WTC11 (cell line): ENCODE data around the gene VSIG1. TPM values are rescaled to one million over a fixed set of nuclear protein-coding genes. Genes with fewer than 3 reads are reported as not detected.

ENCODE experiments used
- ATAC-seq: fragments of 200-7000 bp; cut with Tn5 transposase; 2 replicates; pipeline ENCODE4 v1.10.0; 2021; ENCODE audit warnings: mild to moderate bottlenecking, moderate library complexity
- CTCF ChIA-PET: fragments of 300-600 bp; sonication (Branson Sonifier 250); formaldehyde crosslinking; loops from one replicate; lab custom pipeline; 2021; ENCODE audit warnings: antibody characterized with exemption; lab: Charles Lee
- POLR2A ChIA-PET: fragments of 350-600 bp; sonication (Branson Sonifier 250); formaldehyde crosslinking; loops from one replicate; lab custom pipeline; 2021; ENCODE audit warnings: antibody characterized with exemption; lab: Charles Lee
- DNase-seq: peaks from one replicate; pipeline ENCODE4 v3.0.0; 2021; ENCODE audit warnings: low spot score
- H3K27ac Mint-ChIP-seq: 2 replicates; pipeline ENCODE4 v1.8.0; 2021; ENCODE audit warnings: mixed read lengths
- H3K27me3 Mint-ChIP-seq: 2 replicates; pipeline ENCODE4 v1.8.0; 2021; ENCODE audit warnings: low read depth, mild to moderate bottlenecking, moderate library complexity, mixed read lengths
- H3K36me3 Mint-ChIP-seq: 2 replicates; pipeline ENCODE4 v1.8.0; 2021; ENCODE audit warnings: mixed read lengths
- H3K4me1 Mint-ChIP-seq: 2 replicates; pipeline ENCODE4 v1.8.0; 2022; ENCODE audit warnings: mixed read lengths
- H3K4me3 Mint-ChIP-seq: 2 replicates; pipeline ENCODE4 v1.8.0; 2021; ENCODE audit warnings: mild to moderate bottlenecking, moderate library complexity, mixed read lengths
- H3K9me3 Mint-ChIP-seq: 2 replicates; pipeline ENCODE4 v1.8.0; 2021; ENCODE audit warnings: mixed read lengths
- ATF1 ChIP-seq: sonication (generic); formaldehyde crosslinking; IDR thresholded peaks from 2 replicates; pipeline ENCODE4 v1.8.1; 2023; ENCODE audit warnings: mild to moderate bottlenecking, moderate library complexity, missing genetic modification reagents
- ATF3 ChIP-seq: sonication (generic); formaldehyde crosslinking; conservative IDR thresholded peaks from 2 replicates; pipeline ENCODE4 v1.8.1; 2022; ENCODE audit warnings: mild to moderate bottlenecking, missing genetic modification reagents
- CBFB ChIP-seq: sonication (generic); formaldehyde crosslinking; IDR thresholded peaks from 2 replicates; pipeline ENCODE4 v1.8.1; 2022; ENCODE audit warnings: mild to moderate bottlenecking, low read depth, missing genetic modification reagents
- E2F4 ChIP-seq: sonication (generic); formaldehyde crosslinking; IDR thresholded peaks from 2 replicates; pipeline ENCODE4 v1.8.1; 2022; ENCODE audit warnings: low read depth, mild to moderate bottlenecking, moderate library complexity, missing genetic modification reagents, borderline replicate concordance
- ELF4 ChIP-seq: sonication (generic); formaldehyde crosslinking; IDR thresholded peaks from 2 replicates; pipeline ENCODE4 v1.8.1; 2022; ENCODE audit warnings: low read depth, mild to moderate bottlenecking, moderate library complexity, missing genetic modification reagents
- HMGA2 ChIP-seq: fragments of 250-450 bp; sonication (Bioruptor Pico); IDR thresholded peaks from 2 replicates; pipeline ENCODE4 v1.4.0; 2021; ENCODE audit warnings: mild to moderate bottlenecking, moderate library complexity
- NR1H2 ChIP-seq: sonication (generic); formaldehyde crosslinking; IDR thresholded peaks from 2 replicates; pipeline ENCODE4 v1.9.0; 2021; ENCODE audit warnings: mild to moderate bottlenecking, moderate library complexity, missing genetic modification reagents
- OVOL2 ChIP-seq: fragments of 250-450 bp; sonication (Bioruptor Pico); IDR thresholded peaks from 2 replicates; pipeline ENCODE4 v1.9.0; 2021; ENCODE audit warnings: mild to moderate bottlenecking, borderline replicate concordance
- SMAD3 ChIP-seq: sonication (generic); formaldehyde crosslinking; IDR thresholded peaks from 2 replicates; pipeline ENCODE4 v1.8.0; 2022; ENCODE audit warnings: missing genetic modification reagents, mild to moderate bottlenecking, borderline replicate concordance
- ZBTB21 ChIP-seq: sonication (generic); formaldehyde crosslinking; IDR thresholded peaks from 2 replicates; pipeline ENCODE4 v1.8.1; 2023; ENCODE audit warnings: mild to moderate bottlenecking, missing genetic modification reagents, borderline replicate concordance
- ZNF121 ChIP-seq: sonication (generic); formaldehyde crosslinking; IDR thresholded peaks from 2 replicates; pipeline ENCODE4 v1.8.0; 2023; ENCODE audit warnings: missing genetic modification reagents
- ZNF396 ChIP-seq: fragments of 250-450 bp; sonication (Bioruptor Pico); IDR thresholded peaks from 2 replicates; pipeline ENCODE4 v1.8.0; 2021; ENCODE audit warnings: mild to moderate bottlenecking, moderate library complexity, borderline replicate concordance
- total RNA-seq: library from RNA; stranded (reverse); gene quantifications from 3 replicates; pipeline ENCODE4 v1.2.3, GENCODE V29; 2021
- TF ChIP-seq, protein P1 (sequence below): fragments of 250-450 bp; sonication (Bioruptor Pico); IDR thresholded peaks from 2 replicates; pipeline ENCODE4 v1.9.0; 2021; ENCODE audit warnings: mild to moderate bottlenecking, borderline replicate concordance
- TF ChIP-seq, protein P2 (sequence below): sonication (generic); formaldehyde crosslinking; IDR thresholded peaks from 2 replicates; pipeline ENCODE4 v1.8.1; 2023; ENCODE audit warnings: mild to moderate bottlenecking, missing genetic modification reagents
- TF ChIP-seq, protein P3 (sequence below): fragments of 250-450 bp; sonication (Bioruptor Pico); IDR thresholded peaks from 2 replicates; pipeline ENCODE4 v1.9.0; 2021; ENCODE audit warnings: mild to moderate bottlenecking

Gene VSIG1
- total RNA-seq, 1 experiment from 2014 or later: 1.2 TPM

DNA sequence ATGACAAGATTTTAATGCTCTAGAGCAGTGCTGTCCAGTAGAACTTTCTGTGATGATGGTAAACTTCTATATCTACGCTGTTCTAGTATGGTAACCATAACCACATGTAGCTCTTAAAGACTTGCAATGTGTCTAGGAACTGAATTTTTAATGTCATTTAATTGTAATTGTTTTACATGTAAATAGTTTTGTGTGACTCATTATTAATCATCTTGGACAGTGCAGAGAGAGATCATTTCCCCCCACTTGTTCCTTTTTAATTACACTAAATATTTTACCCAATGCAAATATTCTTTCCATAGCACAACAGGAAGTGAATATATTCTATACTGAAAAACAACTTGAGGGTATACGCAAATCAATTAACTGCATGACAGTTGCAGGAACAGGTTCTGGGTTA, 52.5 kb downstream of the VSIG1 start (continued):
- TF ChIP-seq, protein P1, sequence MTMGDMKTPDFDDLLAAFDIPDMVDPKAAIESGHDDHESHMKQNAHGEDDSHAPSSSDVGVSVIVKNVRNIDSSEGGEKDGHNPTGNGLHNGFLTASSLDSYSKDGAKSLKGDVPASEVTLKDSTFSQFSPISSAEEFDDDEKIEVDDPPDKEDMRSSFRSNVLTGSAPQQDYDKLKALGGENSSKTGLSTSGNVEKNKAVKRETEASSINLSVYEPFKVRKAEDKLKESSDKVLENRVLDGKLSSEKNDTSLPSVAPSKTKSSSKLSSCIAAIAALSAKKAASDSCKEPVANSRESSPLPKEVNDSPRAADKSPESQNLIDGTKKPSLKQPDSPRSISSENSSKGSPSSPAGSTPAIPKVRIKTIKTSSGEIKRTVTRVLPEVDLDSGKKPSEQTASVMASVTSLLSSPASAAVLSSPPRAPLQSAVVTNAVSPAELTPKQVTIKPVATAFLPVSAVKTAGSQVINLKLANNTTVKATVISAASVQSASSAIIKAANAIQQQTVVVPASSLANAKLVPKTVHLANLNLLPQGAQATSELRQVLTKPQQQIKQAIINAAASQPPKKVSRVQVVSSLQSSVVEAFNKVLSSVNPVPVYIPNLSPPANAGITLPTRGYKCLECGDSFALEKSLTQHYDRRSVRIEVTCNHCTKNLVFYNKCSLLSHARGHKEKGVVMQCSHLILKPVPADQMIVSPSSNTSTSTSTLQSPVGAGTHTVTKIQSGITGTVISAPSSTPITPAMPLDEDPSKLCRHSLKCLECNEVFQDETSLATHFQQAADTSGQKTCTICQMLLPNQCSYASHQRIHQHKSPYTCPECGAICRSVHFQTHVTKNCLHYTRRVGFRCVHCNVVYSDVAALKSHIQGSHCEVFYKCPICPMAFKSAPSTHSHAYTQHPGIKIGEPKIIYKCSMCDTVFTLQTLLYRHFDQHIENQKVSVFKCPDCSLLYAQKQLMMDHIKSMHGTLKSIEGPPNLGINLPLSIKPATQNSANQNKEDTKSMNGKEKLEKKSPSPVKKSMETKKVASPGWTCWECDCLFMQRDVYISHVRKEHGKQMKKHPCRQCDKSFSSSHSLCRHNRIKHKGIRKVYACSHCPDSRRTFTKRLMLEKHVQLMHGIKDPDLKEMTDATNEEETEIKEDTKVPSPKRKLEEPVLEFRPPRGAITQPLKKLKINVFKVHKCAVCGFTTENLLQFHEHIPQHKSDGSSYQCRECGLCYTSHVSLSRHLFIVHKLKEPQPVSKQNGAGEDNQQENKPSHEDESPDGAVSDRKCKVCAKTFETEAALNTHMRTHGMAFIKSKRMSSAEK (CRISPR knock-in tag): no peak

GRCh38 chrX:108105473-108105872, 60.6 kb downstream of the VSIG1 start:
- Mint-ChIP-seq H3K4me3 (no peak overlapping the region), H3K4me1 (peaks cover 8% of the 10 kb centered on the region)
- CTCF ChIA-PET: interaction anchor here (1.1 kb wide), 1 partner anchor 34 kb away, joined by 3 read pairs; no protein-coding TSS in a partner anchor
- TF ChIP-seq ELF4: no peak
- no peak for TF ChIP-seq ATF3 (CRISPR knock-in tag)
- TF ChIP-seq HMGA2 (CRISPR knock-in tag): no peak
- no peak for TF ChIP-seq NR1H2 (CRISPR knock-in tag)
- TF ChIP-seq E2F4 (CRISPR knock-in tag): no peak
- TF ChIP-seq ZNF121 (CRISPR knock-in tag): no peak
- TF ChIP-seq, protein P2, sequence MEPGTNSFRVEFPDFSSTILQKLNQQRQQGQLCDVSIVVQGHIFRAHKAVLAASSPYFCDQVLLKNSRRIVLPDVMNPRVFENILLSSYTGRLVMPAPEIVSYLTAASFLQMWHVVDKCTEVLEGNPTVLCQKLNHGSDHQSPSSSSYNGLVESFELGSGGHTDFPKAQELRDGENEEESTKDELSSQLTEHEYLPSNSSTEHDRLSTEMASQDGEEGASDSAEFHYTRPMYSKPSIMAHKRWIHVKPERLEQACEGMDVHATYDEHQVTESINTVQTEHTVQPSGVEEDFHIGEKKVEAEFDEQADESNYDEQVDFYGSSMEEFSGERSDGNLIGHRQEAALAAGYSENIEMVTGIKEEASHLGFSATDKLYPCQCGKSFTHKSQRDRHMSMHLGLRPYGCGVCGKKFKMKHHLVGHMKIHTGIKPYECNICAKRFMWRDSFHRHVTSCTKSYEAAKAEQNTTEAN (CRISPR knock-in tag): no peak
- TF ChIP-seq SMAD3 (CRISPR knock-in tag): no peak
- TF ChIP-seq, protein P3, sequence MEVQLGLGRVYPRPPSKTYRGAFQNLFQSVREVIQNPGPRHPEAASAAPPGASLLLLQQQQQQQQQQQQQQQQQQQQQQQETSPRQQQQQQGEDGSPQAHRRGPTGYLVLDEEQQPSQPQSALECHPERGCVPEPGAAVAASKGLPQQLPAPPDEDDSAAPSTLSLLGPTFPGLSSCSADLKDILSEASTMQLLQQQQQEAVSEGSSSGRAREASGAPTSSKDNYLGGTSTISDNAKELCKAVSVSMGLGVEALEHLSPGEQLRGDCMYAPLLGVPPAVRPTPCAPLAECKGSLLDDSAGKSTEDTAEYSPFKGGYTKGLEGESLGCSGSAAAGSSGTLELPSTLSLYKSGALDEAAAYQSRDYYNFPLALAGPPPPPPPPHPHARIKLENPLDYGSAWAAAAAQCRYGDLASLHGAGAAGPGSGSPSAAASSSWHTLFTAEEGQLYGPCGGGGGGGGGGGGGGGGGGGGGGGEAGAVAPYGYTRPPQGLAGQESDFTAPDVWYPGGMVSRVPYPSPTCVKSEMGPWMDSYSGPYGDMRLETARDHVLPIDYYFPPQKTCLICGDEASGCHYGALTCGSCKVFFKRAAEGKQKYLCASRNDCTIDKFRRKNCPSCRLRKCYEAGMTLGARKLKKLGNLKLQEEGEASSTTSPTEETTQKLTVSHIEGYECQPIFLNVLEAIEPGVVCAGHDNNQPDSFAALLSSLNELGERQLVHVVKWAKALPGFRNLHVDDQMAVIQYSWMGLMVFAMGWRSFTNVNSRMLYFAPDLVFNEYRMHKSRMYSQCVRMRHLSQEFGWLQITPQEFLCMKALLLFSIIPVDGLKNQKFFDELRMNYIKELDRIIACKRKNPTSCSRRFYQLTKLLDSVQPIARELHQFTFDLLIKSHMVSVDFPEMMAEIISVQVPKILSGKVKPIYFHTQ (CRISPR knock-in tag): no peak
- no peak for TF ChIP-seq CBFB (CRISPR knock-in tag)
- no peak for TF ChIP-seq ATF1 (CRISPR knock-in tag)
- TF ChIP-seq OVOL2 (CRISPR knock-in tag): no peak
- no peak for TF ChIP-seq ZBTB21
- TF ChIP-seq ZNF396 (CRISPR knock-in tag): no peak
- TF ChIP-seq, all 79 proteins: peak for 0
- DNase-seq (no peak), ATAC-seq (peak; percentile 76)
- POLR2A ChIA-PET: no interaction called here
- Mint-ChIP-seq H3K9me3 (no peaks in the 10 kb centered on the region), H3K27me3 (peaks cover 4% of the 10 kb centered on the region; the same call in 1 of the 2 replicates), H3K27ac (no peak overlapping the region), H3K36me3 (no peaks in the 10 kb centered on the region)
